Measurements from ENCODE around the gene ZNF263. TPM values are rescaled to one million over a fixed set of nuclear protein-coding genes. Genes with fewer than 3 reads are reported as not detected.

The ZNF263 gene
- total and polyA plus RNA-seq, 9 of the 15 experiments (the other 6 are each of a cell fraction or from before 2014, with no cell fraction given): 4.6 to 48.3 (median 31.8) TPM

DNA sequence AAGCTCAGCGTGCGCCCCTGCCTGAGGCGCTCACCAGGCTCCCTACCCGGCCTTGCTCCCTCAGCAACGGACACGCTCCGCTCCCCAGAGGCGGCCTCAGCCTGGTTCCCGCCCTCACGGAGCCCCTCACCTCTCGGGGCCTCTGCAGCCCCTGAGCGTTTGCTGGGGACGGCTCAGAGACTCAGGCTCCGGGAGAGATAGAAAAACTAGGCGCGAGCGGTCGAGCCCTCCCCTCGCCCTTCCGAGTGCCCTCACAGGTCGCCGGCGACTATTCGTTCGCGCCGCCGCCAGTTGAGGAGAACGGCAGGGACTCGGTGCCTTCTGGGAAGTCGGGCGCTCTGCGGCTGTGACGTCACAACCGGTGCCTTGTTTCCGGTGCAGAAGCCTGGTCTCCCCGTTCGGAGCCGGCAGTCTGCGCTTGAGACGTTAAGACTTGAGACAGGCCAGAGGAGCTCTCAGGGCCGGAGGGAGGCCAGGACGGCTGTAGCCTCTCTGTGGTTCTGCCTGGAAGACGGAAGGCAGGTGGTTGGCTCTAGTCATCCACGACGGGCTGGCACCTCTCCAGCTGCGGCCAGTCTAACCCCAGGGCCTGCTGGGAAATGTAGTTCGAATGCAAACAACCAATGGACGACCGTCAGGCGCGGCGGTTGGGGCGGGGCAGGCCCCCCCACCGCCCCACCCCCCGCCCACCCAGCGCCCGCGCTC lies 48.3 kb upstream of the ZNF263 start, which contains the start of gene ZNF200 (continued):
- TF ChIP-seq, protein P1, sequence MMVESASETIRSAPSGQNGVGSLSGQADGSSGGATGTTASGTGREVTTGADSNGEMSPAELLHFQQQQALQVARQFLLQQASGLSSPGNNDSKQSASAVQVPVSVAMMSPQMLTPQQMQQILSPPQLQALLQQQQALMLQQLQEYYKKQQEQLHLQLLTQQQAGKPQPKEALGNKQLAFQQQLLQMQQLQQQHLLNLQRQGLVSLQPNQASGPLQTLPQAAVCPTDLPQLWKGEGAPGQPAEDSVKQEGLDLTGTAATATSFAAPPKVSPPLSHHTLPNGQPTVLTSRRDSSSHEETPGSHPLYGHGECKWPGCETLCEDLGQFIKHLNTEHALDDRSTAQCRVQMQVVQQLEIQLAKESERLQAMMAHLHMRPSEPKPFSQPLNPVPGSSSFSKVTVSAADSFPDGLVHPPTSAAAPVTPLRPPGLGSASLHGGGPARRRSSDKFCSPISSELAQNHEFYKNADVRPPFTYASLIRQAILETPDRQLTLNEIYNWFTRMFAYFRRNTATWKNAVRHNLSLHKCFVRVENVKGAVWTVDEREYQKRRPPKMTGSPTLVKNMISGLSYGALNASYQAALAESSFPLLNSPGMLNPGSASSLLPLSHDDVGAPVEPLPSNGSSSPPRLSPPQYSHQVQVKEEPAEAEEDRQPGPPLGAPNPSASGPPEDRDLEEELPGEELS (CRISPR knock-in tag; IDR thresholded peaks at IDR 0.05; ENCODE audit: borderline replicate concordance): no peak
- TF ChIP-seq, protein P2, sequence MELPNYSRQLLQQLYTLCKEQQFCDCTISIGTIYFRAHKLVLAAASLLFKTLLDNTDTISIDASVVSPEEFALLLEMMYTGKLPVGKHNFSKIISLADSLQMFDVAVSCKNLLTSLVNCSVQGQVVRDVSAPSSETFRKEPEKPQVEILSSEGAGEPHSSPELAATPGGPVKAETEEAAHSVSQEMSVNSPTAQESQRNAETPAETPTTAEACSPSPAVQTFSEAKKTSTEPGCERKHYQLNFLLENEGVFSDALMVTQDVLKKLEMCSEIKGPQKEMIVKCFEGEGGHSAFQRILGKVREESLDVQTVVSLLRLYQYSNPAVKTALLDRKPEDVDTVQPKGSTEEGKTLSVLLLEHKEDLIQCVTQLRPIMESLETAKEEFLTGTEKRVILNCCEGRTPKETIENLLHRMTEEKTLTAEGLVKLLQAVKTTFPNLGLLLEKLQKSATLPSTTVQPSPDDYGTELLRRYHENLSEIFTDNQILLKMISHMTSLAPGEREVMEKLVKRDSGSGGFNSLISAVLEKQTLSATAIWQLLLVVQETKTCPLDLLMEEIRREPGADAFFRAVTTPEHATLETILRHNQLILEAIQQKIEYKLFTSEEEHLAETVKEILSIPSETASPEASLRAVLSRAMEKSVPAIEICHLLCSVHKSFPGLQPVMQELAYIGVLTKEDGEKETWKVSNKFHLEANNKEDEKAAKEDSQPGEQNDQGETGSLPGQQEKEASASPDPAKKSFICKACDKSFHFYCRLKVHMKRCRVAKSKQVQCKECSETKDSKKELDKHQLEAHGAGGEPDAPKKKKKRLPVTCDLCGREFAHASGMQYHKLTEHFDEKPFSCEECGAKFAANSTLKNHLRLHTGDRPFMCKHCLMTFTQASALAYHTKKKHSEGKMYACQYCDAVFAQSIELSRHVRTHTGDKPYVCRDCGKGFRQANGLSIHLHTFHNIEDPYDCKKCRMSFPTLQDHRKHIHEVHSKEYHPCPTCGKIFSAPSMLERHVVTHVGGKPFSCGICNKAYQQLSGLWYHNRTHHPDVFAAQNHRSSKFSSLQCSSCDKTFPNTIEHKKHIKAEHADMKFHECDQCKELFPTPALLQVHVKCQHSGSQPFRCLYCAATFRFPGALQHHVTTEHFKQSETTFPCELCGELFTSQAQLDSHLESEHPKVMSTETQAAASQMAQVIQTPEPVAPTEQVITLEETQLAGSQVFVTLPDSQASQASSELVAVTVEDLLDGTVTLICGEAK (IDR thresholded peaks at IDR 0.05): peak; percentile 98
- TF ChIP-seq, protein P2 (CRISPR knock-in tag; IDR thresholded peaks at IDR 0.05): no peak
- no peak for TF ChIP-seq ZNF133 (CRISPR knock-in tag; IDR thresholded peaks at IDR 0.05)
